Measurements from ENCODE around the gene ZDHHC13.

Gene ZDHHC13

DNA sequence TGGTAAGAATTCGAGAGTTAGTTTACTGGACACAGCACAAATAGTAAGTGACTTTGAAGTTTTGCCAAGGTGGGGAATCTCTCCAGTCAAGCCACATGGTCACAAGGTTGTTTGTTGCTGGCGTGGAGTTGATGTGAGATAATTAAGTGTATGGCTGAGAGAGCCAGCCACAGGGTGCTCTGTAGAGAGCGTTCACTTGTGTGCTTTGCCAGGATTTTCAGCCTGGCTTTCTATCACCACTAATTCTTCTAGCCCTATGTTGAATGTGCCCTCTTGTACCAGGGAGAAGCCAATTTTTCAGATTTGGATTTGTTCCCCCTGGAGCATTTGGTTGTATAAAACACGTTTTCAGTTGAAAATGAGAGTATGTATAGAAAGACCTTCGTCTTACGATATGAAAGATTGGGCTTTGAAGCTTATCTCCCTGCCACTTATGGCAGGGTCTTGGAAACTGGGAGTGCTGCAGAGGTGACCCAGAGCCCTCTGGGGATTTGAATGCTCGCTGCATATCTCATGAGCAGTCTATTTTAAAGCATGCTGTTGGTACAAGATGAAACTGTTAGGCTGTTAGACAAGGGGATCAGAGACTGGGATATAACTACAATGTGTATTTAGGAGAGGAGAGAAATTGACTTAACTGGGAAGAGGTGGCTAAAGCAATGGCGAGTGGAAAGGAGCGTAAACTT, 56.2 kb downstream of the ZDHHC13 start:
- no peak for DNase-seq

DNA sequence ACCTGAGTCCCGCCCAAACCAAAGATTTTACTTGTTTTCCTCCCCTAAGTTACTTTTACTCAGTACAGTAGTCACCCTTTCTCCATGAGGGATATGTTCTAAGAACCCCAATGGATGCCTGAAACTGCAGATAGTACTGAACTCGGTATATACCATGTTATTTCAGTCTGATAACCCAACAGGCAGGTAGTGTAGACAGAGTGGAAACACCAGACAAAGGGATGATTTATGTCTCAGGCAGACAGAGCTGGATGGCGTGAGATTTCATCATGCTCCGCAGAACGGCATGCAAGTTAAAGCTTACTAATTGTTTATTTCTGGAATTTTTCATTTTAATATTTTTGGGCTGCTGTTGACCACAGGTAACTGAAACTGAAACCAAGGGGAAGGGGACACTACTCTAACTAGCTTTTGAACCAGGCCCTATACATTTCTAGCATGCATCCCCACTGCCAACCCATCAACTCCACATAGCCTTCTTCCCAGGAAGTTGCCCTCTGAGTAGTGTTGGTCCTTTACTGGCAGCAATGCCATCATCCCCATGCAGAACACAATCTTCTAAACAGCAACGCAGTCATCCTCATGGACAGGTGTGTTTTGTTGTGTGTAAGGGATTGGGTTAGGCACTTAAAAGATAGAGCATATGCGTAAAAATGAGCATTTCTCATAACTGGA, 57.1 kb downstream of the ZDHHC13 start:
- DNase-seq: no peak

DNA sequence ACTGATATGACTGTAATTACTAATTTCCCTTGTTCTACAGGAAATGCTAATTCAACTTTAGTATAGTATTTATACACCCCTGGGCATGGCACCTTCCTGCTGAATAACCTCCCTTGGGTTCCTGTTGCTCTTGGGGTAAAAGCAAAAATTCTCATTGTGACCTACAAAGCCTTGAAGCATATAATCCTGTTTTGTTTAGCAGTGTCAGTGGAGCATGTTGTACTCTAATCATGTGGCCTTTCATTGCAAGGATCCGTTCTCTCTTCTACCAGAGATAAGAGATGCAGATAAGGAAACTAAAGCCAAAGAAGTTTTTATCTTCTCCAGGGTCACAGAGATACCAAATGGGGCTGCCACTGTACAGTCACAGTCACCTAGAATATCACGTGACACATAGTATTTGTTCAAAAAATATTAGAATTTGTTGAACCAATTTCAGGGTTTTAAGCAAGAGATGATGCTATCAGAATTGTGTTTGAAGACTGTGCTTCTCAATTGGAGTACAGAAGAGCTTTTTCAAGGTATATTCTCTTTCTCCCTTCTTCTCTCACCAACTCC, 59.7 kb downstream of the ZDHHC13 start:
- DNase-seq: no peak

DNA sequence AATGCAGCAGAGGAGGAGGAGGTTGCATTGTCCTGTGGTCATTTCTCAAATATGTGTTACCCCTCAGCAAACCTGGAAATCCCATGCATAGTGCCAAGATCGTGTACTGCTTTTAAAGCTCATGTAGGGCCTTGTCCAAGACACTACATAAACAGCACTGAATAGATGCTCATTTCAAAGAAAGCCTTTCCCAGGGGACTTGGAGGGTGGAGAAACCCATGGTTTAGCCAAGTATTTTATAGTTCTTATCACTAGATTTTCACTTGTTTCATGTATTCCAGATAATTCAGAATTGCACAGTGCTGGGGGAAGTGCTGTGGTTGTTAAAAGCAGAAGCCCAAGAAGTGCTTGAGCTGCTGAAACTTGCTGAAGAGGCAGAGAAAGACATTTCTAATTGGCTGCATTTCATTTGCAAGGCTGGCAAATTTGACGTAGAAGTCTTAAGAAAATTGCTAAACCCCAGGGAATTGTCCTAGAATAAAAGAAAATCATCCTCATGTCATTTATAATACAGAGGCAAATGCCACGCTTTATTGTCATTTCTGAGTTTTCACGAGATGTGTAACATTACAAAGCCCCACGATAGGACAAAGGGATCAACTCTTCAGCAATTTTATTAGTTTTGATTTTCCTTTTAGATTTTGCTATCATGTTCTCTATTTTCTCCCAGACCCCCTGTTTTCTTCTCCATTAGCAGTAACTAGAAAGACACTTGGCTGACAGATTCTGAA, 64.7 kb downstream of the ZDHHC13 start:
- DNase-seq: no peak

DNA sequence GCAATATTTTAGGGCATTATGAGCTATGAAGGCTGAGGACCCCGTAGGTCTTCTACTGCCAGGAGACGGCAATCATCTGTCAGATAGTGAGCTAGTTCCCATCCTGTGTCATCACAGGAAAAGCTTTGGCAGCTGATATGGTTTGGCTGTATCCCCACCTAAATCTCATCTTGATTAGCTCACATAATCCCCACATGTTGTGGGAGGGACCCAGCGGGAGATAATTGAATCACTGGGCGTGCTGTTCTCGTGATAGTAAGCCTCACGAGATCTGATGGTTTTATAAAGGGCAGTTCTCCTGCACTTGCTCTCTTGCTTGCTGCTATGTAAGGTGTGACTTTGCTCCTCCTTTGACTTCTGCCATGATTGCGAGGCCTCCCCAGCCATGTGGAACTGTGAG, 66.7 kb downstream of the ZDHHC13 start:
- no peak for DNase-seq

DNA sequence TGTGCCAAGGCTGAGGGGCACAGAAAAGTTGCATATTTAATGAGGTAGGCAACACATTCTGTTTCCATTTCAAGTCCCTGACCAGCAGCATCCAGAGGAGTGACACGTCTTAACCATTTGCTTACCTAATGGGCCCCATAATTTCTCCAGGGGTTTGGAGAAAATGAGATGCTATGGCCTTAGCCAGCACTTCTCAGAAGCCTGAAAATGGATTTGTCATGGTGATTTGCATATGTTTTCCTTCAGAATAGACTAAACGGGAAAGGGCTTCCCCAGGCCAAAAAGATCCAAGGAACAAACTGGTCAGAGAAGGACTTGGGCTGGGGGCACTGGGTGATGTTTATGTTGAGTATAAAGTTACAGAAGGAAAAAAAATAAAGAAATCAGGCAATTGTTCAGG, 68.1 kb downstream of the ZDHHC13 start:
- no peak for DNase-seq

DNA sequence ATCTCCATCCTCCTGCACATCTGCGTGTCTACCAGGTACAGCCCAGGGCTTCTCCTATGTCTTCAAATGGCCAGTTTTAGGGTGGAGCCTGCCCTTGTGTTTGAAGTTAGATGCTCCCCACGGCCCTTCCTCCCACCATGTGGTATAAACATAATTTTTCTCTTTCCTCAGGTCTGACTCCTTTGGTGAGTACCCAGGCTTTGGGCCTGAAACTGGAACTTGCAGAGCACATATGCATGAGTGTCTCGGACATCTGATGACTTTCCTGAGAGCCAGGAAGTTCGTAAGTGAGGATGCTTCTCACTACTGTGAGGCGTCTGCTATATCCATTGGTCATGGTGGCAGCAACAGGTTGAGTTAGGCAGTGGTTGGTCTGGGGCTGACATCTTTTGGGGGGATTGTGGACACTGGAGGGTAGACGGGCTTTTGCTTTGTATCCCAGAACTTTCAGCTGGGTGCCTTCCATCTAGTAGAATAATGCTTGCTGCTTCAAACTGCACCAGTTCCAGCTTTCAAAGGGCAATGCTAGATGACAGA, 68.6 kb downstream of the ZDHHC13 start:
- DNase-seq: no peak

DNA sequence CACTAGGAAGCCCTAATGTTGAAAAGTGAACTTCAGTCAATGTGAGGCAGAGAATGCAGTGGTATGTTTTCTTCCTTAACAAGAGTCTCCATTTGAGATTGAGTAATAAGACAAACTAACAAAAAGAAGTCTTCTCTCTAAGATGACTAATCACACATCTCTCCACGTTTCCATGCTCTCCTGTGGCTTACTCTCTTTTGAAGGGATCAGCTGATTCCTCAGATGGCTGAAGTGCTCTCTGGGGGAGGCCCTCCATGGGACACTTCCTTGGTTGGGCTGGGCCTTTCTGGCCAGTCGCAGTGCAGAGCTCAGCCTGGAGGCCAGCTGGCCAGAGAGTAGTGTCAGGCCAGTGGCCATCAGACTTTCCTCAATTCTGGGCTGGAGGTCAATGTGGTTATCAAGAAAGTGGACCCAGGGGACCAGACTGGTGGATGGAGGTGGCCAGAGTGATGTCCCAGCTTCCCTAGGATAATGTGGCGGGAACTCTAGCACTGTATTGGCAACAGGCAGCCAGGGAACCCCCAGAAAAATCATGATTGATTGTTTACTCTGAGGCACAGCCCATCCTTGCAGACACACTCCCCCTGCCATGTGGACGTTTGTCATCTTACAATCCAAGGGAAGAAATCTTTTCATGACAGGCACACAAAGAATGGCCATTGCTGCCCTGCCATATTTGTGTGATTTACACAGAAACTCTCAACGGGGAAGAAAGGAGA, 70.3 kb downstream of the ZDHHC13 start:
- DNase-seq: no peak

DNA sequence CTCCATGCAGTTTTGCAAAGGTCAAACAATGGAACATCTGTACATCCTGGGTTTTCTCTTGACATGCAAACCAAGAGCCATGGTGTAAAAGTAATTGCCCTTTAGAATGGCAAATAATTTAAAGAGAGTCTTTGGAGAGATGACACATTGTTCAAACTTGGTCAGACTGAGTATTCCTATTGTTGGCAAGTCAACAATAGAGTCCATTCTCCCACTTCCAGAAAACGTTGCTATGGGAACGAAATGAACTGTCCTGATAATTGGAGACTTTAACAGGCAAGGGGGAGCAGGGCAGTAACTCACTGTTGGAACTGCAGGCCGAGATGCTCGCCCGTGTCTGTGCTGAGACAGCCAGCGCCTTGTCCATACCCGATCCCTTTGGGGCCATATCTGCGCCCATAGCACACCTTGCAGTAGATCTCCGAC, 70.9 kb downstream of the ZDHHC13 start:
- DNase-seq: no peak

DNA sequence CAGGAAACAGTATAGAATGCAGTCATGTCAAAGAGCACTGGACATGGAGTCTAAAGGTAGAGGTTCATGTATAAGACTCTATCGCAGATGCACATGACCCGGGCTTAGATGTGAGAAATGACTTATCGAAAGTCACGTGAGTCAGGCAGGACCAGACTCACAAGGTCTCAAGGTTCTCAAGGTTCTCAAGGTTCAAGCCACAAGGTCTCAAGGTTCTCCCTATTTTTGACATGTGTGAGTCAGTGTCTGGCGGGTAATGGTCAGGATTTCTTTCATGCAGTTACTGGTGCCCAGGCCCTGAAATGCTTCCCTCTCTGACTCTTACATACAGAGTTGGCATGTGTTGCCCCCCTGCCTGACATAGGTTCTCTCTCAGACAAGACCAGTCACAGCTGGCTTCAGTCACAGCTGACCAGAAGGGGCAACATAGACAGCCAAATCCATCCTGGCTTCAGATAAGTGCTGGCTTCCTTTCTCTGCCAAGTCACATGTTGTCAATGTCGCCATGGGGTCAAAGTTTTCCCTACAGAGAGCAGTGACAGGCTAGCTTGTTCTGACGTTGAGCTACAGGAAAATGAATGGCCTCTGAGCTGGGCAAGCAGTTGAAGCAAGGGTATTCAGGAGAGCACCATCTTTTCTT, 74.7 kb downstream of the ZDHHC13 start:
- DNase-seq: no peak

DNA sequence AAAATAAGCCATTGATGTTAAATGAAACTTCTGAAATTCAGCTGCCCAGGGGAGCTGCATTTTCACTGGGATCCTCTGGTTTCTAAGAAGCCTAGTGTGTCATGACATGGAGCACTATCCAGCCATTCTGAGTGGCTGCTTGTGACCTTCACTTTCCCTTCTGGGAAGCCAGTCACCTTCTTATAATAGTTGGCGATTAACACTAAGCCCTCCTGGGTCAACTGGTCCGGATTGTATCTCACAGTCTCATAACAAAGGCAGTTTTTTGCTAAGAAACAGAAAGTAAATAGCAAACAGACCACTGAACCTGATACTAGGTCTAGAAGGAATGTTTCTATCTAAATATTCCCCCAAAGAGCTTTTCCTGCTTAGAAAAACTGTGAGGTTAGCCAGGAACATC, 76.9 kb downstream of the ZDHHC13 start:
- no peak for DNase-seq

DNA sequence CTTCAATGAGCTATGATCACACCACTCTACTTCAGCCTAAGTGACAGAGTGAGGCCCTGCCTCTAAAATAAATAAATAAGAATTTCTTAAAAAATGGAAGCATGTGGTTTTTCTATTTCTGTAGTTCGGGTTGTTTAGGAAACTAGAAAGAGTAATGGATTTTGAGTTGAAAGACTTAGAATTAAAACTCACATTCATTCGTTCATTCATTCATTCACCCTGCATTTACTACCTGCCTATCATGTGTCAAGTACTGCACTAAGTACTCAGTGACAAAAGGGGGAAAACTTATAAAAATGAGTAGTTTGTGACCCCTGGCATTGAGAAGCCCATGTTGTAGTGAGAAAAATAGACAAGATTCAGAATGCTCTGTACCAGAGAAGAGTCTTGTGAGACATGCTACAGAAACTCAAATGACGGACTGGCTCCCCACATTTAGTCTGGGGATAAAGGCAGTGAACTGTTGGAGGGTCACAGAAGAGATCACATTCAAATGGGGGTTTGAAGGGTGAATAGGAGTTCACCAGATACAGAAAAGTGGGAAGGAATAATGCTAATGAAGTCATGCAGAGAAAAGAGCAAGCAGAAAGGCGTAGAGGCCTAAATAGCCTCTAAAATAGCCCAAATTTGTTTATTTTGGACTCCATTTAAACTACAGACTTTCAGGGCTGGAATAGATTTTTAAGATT, 77.8 kb downstream of the ZDHHC13 start:
- DNase-seq: no peak

DNA sequence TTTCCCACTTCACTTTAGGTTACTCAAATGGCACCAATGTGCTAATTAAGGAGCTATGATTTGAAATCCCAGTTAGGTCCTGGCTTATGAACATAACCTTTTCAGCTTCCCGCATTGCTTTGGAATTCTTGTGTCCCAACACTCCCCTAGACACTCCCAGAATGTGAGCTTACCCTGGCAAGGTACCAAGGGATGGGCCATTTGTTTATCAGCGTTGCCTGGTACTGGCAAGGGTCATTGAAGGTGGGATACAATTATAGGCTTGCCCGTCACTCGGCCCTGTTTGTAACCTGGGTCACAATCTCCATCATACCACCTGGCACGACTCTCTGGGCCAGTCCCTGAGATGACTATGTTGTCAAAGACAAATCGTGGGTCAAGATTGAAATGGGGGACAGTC, 79.5 kb downstream of the ZDHHC13 start:
- DNase-seq: no peak

DNA sequence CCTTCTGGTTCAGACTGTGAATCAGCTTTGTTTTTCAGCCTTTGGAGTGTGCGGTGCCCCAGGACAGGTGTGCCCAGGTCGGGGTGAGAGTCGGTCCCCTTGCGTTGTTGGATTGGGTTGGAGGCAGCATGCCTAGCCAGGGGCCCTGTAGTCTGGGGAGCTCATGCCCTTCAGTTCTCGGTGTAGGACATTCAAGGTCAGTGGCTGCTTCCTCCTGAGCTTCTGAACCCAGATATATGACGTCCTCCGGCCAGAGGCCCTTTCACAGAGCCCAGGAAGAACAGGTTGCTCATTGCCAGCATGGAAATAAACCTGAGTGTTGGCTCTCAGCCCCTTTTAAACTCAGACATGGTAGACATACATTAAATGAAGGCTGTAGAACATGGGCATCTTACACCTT, 82.1 kb downstream of the ZDHHC13 start:
- no peak for DNase-seq

DNA sequence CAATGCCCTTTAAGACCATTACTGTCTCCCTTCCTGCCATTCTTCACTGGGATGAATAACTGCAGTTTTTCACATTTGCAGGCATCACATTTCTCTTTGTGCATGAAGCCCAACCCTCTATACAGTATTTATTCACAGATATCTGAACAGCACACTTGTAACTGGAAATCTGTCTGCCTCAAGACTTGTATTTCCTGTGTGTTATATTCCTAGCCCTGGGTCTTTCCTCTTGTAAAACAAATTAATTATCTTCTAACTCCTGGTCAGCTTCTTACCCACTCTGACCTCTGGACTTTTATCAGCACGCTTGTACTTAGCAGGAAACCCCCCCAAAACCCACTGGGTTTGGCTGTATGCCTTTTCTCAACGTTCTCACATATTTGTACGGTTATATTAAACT, 82.8 kb downstream of the ZDHHC13 start:
- no peak for DNase-seq

DNA sequence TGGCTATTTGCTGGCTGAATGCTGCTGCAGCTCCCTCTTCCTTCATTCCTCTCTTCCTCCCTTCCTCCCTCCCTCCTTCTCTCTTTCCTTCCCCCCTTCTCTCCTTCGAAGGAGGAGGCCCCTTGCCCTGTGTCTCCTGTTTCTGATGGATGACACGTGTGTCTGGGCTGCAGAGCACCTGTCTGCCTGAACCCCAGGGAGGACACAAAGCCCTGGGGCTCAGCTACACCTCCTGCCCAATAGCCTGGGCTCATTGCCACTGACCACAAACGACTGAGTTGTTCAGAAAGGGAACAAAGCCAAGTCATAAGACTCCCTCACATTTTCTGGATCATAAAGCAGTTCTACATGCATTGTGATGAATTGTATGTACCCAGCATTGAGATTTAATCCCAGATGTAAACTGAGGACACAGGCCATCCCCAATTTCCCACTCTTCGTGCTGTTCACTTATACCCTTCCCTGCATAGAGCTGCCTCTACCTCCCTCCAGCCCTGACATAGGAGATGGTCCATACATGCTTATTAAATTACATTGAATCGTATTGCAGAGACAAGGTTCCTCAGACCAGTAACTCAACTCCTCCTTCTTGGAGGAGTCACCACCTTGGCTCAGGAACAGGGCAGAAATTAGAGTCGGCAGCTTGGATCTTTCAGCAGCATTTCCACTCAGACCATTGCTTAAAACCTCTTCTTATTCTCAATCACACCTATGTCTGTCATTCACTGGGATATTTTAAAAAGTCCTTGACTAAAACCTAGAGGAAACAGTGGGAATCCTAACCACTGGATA, 83.6 kb downstream of the ZDHHC13 start:
- no peak for DNase-seq

DNA sequence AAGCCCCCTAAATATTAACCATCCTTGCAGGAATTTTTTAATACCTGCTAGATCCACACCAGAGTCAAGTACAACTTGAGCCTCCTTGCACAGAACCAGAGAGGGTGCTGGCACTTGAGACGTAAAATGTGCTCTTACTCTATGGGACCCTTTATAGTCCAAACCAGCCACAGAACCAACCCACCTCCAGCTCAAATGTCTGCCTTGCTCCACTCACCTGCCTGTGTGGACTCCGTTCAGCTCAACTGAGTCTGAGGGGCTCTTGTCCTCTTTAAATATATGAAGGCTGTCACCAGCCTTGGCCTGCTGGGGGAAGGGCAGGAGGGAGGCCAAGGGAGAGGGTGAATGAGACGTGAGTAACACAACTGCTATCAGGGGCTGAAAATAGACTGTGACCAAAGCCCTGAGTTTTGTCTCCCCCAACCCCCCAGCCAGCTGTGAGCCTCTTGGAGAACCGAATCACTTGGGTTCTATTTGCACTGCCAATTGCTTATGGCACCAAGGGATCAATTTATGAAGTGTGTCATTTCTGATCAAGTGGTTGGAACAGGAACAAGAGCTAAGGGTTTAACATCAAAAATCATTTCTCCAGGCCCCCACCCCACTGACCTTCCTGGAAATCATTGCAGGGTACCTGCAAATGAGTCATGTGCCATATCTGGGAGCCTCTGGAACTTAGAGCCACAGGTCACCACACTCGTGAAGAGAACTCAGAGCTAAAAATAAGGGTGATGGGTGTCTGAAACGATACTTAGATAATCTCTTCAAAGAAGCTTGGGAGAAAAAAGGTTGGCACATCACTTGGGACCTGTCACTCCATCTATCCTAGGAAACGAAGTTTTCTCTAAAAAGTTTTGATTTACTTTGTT, 85.0 kb downstream of the ZDHHC13 start, which contains the start of gene CSRP3:
TSS of gene CSRP3 (minus strand) at position 247 of the 869 bp plus-strand sequence. CDS start 9,535 bp downstream, outside the sequence.
- DNase-seq: no peak

DNA sequence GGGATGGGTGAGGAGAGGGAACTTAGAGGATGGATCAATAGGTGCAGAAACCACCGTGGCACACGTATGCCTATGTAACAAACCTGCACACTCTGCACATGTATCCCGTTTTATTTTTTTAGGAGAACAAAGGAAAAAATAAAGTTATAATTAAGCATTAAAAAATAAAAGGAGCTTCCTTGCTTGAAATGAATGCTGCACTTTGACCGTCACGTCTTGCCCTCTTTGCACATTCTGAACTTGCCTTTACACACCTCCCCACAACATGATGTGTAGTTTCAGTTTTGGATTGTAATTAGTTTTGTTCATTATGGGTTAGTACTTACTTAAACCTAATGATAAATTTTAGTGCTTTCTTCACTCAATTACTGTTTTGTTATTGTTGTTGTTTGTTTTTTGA, 87.9 kb downstream of the ZDHHC13 start:
- DNase-seq: no peak

DNA sequence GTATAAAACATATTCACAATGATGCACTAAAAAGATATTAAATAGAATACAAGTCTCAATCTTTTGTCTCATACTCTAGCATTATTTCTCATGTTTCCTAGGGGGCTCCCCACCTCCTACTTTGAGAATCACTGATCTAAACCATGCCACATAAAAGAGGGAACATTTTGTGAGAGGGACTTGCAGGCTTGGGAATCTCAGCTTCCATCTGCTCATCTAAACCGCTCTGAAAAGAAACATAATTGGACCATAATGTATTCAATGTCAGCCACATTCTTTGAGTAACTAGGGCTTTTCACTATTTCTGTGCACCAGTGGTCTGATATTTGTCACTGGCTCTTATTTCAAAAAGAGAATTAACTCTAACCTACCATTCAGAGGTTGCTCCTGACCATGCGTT, 91.2 kb downstream of the ZDHHC13 start:
- no peak for DNase-seq
